ENCODE results near the gene EPC1. TPM values are rescaled to one million over a fixed set of nuclear protein-coding genes. Genes with fewer than 3 reads are reported as not detected.
A peak's percentile ranks its signal among the peaks of the same experiment; 100 is the strongest.

EPC1 gene
- total RNA-seq, 5 donors from 2014 or later (not counting 1 experiment from before 2014, with no cell fraction given): 88.0 to 161 (median 101) TPM

- Histone ChIP-seq H3K9me3 (no peaks in the 10 kb centered on the region), H3K36me3 (ENCODE audit: control insufficient read depth in 2 of 2, extremely low read depth in 1 of 2, insufficient read depth in 1 of 2, low read length in 1 of 2) (peaks cover 0 to 7% of the 10 kb centered on the region in 2 donors), H3K27me3 (replicated peaks in 1 of 2; ENCODE audit: control insufficient read depth in 2 of 2, extremely low read depth in 1 of 2, insufficient read depth in 2 of 2, low read length in 1 of 2) (no peaks in the 10 kb centered on the region), H3K4me1 (ENCODE audit: control insufficient read depth in 1 of 2, extremely low read depth in 1 of 2, insufficient read depth in 2 of 2, low read length in 2 of 2) (peaks cover 24 to 36% of the 10 kb centered on the region in 2 experiments), H3K4me3 (ENCODE audit: control insufficient read depth in 1 of 2, extremely low read depth in 1 of 2, low read length in 1 of 2) (peak overlapping the region; percentile 88 to 98), H3K27ac (ENCODE audit: low read length) (peak overlapping the region; percentile 100)
- Mint-ChIP-seq H3K4me3 (peak overlapping the region; percentile 93 to 94 (median 94)), H3K27ac (peak overlapping the region; percentile 99 to 100), H3K9me3 (no peaks in the 10 kb centered on the region), H3K36me3 (peaks cover 9% of the 10 kb centered on the region), H3K27me3 (no peaks in the 10 kb centered on the region), H3K4me1 (peaks cover 76 to 82% (median 78%) of the 10 kb centered on the region in 3 donors)
- peak in 34 of 35 experiments; percentile 92 to 98 (median 95) for DNase-seq
- ChIA-PET CTCF (interaction anchor here (0.6 to 3.1 kb wide), 21 partner anchors 8 to 484 kb away, joined by 3 to 10 read pairs (median 4); no protein-coding TSS in a partner anchor), POLR2A (interaction anchor here (0.6 to 1.0 kb wide), 3 partner anchors 19 to 557 kb away, joined by 3 read pairs; no protein-coding TSS in a partner anchor)
- peak; percentile 83 to 85 (median 84) for ATAC-seq (replicated peaks in 1 of 4)
- WGBS (ENCODE audit: insufficient coverage): under 1% methylated on average over 30 of the region's 30 CpGs
Measured at GRCh38 chr10:32346134-32346550, 816 bp downstream of the EPC1 start.

DNA sequence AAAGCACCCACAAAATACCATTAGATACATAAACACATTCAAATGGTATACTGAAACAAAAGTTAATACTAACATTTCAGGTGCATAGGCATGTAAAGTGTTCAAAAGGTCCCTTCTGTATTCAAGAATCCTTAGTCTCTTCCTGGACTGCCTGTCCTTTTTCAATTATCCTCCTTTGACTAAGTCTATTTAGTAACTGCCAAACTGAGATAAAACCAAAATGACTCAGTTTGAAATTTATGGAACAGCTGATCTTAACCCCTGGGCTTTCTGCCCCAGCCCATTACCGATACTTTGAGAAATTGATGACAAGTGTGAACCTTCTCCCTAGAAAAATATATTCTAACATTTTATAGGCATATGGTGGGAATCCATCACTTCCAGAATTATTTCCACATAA lies 5.4 kb downstream of the EPC1 start:
- Mint-ChIP-seq H3K4me3 (peak overlapping the region; percentile 13 to 58 (median 36)), H3K27me3 (no peaks in the 10 kb centered on the region)
- no peak for ATAC-seq (replicated peaks in 1 of 4)

DNA sequence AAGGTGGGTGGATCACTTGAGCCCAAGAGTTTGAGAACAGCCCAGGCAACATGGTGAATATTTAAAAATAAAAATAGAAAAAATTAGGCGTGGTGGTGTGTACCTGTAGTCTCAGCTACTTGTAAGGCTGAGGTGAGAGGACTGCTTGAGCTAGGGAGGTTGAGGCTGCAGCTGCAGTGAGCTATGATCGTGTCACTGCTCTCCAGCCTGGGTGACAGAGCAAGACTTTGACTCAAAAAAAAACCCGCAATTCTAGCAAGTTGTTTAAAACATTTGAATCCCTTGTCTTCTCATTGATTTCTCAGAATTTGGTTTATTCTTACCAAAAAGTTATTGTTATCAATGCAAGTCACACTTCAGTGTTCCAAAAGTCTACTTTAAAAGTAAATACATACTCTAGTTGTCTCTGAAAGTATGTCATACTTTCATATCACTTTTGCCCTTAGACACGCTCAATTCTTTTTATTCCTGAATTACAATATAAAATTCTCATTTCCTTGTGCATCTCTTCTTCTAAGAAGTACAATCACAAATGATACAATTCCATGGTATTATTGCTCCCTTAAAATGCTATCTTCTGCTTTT lies 6.3 kb downstream of the EPC1 start:
- H3K9me3 Mint-ChIP-seq: no peaks in the 10 kb centered on the region
- H3K4me1 ChIP-seq (ENCODE audit: control insufficient read depth in 1 of 2, extremely low read depth in 1 of 2, insufficient read depth in 2 of 2, low read length in 2 of 2): peaks cover 44 to 51% of the 10 kb centered on the region in 2 experiments
- peaks cover 0 to 9% of the 10 kb centered on the region in 2 donors for H3K36me3 ChIP-seq (ENCODE audit: control insufficient read depth in 2 of 2, extremely low read depth in 1 of 2, insufficient read depth in 1 of 2, low read length in 1 of 2)
- H3K27me3 ChIP-seq (replicated peaks in 1 of 2; ENCODE audit: control insufficient read depth in 2 of 2, extremely low read depth in 1 of 2, insufficient read depth in 2 of 2, low read length in 1 of 2): no peaks in the 10 kb centered on the region
- no peak overlapping the region for H3K4me3 ChIP-seq (ENCODE audit: control insufficient read depth in 1 of 2, extremely low read depth in 1 of 2, low read length in 1 of 2)
- no peak for DNase-seq
- H3K9me3 ChIP-seq: no peaks in the 10 kb centered on the region
- ATAC-seq (replicated peaks in 1 of 4): peak in 1 of 4 experiments; percentile 30
- H3K27ac Mint-ChIP-seq: peak overlapping the region in 1 of 2 donors; percentile 39
- CTCF ChIA-PET: interaction anchor here in 1 of 2 donors (1.4 kb wide), 1 partner anchor 13 kb away, joined by 4 read pairs; no protein-coding TSS in a partner anchor
- POLR2A ChIA-PET: no interaction called here
- peaks cover 30% of the 10 kb centered on the region for H3K36me3 Mint-ChIP-seq
- 60% methylated on average over 1 of the region's 4 CpGs for WGBS (ENCODE audit: insufficient coverage)
- peak overlapping the region; percentile 34 to 63 (median 43) for H3K4me3 Mint-ChIP-seq
- no peaks in the 10 kb centered on the region for H3K27me3 Mint-ChIP-seq
- H3K4me1 Mint-ChIP-seq: peaks cover 96 to 97% (median 96%) of the 10 kb centered on the region in 3 donors
- H3K27ac ChIP-seq (ENCODE audit: low read length): no peak overlapping the region

More for the DNA sequence above, 5.4 kb downstream of the EPC1 start:
- Histone ChIP-seq H3K27ac (ENCODE audit: low read length) (no peak overlapping the region), H3K9me3 (no peaks in the 10 kb centered on the region), H3K4me1 (ENCODE audit: control insufficient read depth in 1 of 2, extremely low read depth in 1 of 2, insufficient read depth in 2 of 2, low read length in 2 of 2) (peaks cover 41 to 51% of the 10 kb centered on the region in 2 experiments), H3K4me3 (ENCODE audit: control insufficient read depth in 1 of 2, extremely low read depth in 1 of 2, low read length in 1 of 2) (no peak overlapping the region), H3K36me3 (ENCODE audit: control insufficient read depth in 2 of 2, extremely low read depth in 1 of 2, insufficient read depth in 1 of 2, low read length in 1 of 2) (peaks cover 0 to 9% of the 10 kb centered on the region in 2 donors), H3K27me3 (replicated peaks in 1 of 2; ENCODE audit: control insufficient read depth in 2 of 2, extremely low read depth in 1 of 2, insufficient read depth in 2 of 2, low read length in 1 of 2) (no peaks in the 10 kb centered on the region)
- Mint-ChIP-seq H3K9me3 (no peaks in the 10 kb centered on the region), H3K4me1 (peaks cover 87 to 91% (median 88%) of the 10 kb centered on the region in 3 donors), H3K27ac (peak overlapping the region in 1 of 2 donors; percentile 32), H3K36me3 (peaks cover 23% of the 10 kb centered on the region)
- CTCF ChIA-PET: interaction anchor here in 1 of 2 donors (0.8 to 1.5 kb wide), 4 partner anchors 12 to 150 kb away, joined by 3 to 4 read pairs (median 4); no protein-coding TSS in a partner anchor
- DNase-seq: no peak
- POLR2A ChIA-PET: interaction anchor here (1.0 to 2.8 kb wide), 2 partner anchors 8 to 59 kb away, joined by 3 to 9 read pairs; no protein-coding TSS in a partner anchor
- WGBS (ENCODE audit: insufficient coverage): no CpG with 5 or more reads among the region's 1 CpG

DNA sequence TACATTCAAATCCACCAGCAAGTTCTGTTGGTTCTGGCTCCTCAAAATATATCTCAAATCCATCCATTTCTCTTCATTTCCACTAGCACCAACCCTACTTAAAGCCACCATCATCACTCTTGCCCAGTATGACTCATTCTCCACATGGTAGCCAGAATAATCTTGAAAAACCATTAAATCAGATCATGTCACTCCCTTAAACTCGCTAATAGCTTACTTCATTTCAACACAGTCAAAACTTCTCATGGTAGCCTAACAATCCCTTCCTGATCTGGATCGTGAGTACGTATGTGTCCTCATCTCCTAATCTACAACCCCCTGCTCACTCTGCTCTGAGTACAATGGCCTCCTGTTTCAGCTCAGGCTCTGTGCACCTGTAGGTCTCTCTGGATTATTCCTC lies 8.7 kb downstream of the EPC1 start:
- peaks cover 0 to 9% of the 10 kb centered on the region in 2 donors for H3K36me3 ChIP-seq (ENCODE audit: control insufficient read depth in 2 of 2, extremely low read depth in 1 of 2, insufficient read depth in 1 of 2, low read length in 1 of 2)
- H3K36me3 Mint-ChIP-seq: peaks cover 32% of the 10 kb centered on the region
- H3K27me3 ChIP-seq (replicated peaks in 1 of 2; ENCODE audit: control insufficient read depth in 2 of 2, extremely low read depth in 1 of 2, insufficient read depth in 2 of 2, low read length in 1 of 2): no peaks in the 10 kb centered on the region
- H3K4me3 ChIP-seq (ENCODE audit: control insufficient read depth in 1 of 2, extremely low read depth in 1 of 2, low read length in 1 of 2): no peak overlapping the region
- POLR2A ChIA-PET: interaction anchor here (0.6 to 1.4 kb wide), 4 partner anchors 9 to 27 kb away, joined by 3 to 6 read pairs (median 4); no protein-coding TSS in a partner anchor
- H3K27ac ChIP-seq (ENCODE audit: low read length): no peak overlapping the region
- H3K9me3 ChIP-seq: no peaks in the 10 kb centered on the region
- peak overlapping the region; percentile 6 to 12 for H3K27ac Mint-ChIP-seq
- ATAC-seq (replicated peaks in 1 of 4) (no peak), DNase-seq (no peak)
- 88% methylated on average over 3 of the region's 3 CpGs for WGBS (ENCODE audit: insufficient coverage)
- H3K4me3 Mint-ChIP-seq: peak overlapping the region; percentile 32 to 63 (median 42)
- H3K4me1 Mint-ChIP-seq: peaks cover 96 to 99% (median 96%) of the 10 kb centered on the region in 3 donors
- CTCF ChIA-PET: interaction anchor here (0.7 to 1.7 kb wide), 5 partner anchors 8 to 39 kb away, joined by 3 to 6 read pairs (median 5); no protein-coding TSS in a partner anchor
- H3K4me1 ChIP-seq (ENCODE audit: control insufficient read depth in 1 of 2, extremely low read depth in 1 of 2, insufficient read depth in 2 of 2, low read length in 2 of 2): peaks cover 51% of the 10 kb centered on the region in 2 experiments
- no peaks in the 10 kb centered on the region for H3K9me3 Mint-ChIP-seq
- no peaks in the 10 kb centered on the region for H3K27me3 Mint-ChIP-seq

DNA sequence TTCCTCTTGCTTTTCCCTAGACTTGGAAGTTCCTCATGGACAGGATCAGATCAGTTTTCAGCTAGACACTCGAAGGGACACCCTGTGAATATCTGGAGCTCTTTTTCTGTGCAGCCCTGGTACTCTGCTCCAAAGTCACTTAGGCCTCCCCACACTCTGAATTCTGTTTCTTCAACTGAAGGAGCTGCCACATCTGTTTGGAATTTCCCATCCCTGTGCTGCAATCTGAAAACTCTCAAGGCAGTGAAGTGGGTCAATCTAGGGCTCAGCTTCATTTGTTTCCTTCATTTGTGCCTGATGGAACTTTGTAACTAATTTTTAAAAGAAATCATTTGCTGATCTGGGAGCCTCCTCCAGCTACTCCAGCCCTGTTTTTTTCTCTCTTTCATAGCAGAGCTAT lies 9.6 kb downstream of the EPC1 start:
- peak overlapping the region in 1 of 2 donors; percentile 39 for H3K27ac Mint-ChIP-seq
- no peaks in the 10 kb centered on the region for H3K27me3 Mint-ChIP-seq

GRCh38 chr10:32333849-32334248 lies 13.1 kb downstream of the EPC1 start:
- Mint-ChIP-seq H3K9me3 (no peaks in the 10 kb centered on the region), H3K36me3 (peaks cover 40% of the 10 kb centered on the region), H3K27me3 (no peaks in the 10 kb centered on the region), H3K4me3 (peak overlapping the region; percentile 39 to 63 (median 42)), H3K27ac (peak overlapping the region; percentile 28 to 75), H3K4me1 (peaks cover 97 to 98% (median 97%) of the 10 kb centered on the region in 3 donors)
- DNase-seq (no peak), ATAC-seq (replicated peaks in 1 of 4) (no peak)
- WGBS (ENCODE audit: insufficient coverage): no CpG with 5 or more reads among the region's 3 CpGs
- peaks cover 47 to 58% of the 10 kb centered on the region in 2 experiments for H3K4me1 ChIP-seq (ENCODE audit: control insufficient read depth in 1 of 2, extremely low read depth in 1 of 2, insufficient read depth in 2 of 2, low read length in 2 of 2)
- H3K27ac ChIP-seq (ENCODE audit: low read length): no peak overlapping the region
- CTCF ChIA-PET: interaction anchor here (0.5 to 1.8 kb wide), 7 partner anchors 9 to 1003 kb away, joined by 3 to 6 read pairs (median 5); no protein-coding TSS in a partner anchor
- no peaks in the 10 kb centered on the region for H3K9me3 ChIP-seq
- peaks cover 0 to 10% of the 10 kb centered on the region in 2 donors for H3K36me3 ChIP-seq (ENCODE audit: control insufficient read depth in 2 of 2, extremely low read depth in 1 of 2, insufficient read depth in 1 of 2, low read length in 1 of 2)
- no peak overlapping the region for H3K4me3 ChIP-seq (ENCODE audit: control insufficient read depth in 1 of 2, extremely low read depth in 1 of 2, low read length in 1 of 2)
- POLR2A ChIA-PET: interaction anchor here (0.5 to 2.2 kb wide), 9 partner anchors 9 to 404 kb away, joined by 3 to 9 read pairs (median 4); no protein-coding TSS in a partner anchor
- H3K27me3 ChIP-seq (replicated peaks in 1 of 2; ENCODE audit: control insufficient read depth in 2 of 2, extremely low read depth in 1 of 2, insufficient read depth in 2 of 2, low read length in 1 of 2): no peaks in the 10 kb centered on the region

More for the DNA sequence above, 9.6 kb downstream of the EPC1 start:
- H3K4me3 ChIP-seq (ENCODE audit: control insufficient read depth in 1 of 2, extremely low read depth in 1 of 2, low read length in 1 of 2): no peak overlapping the region
- ATAC-seq (replicated peaks in 1 of 4) (no peak), DNase-seq (no peak)
- Mint-ChIP-seq H3K9me3 (no peaks in the 10 kb centered on the region), H3K36me3 (peaks cover 37% of the 10 kb centered on the region), H3K4me3 (peak overlapping the region in 2 of 3 donors; percentile 42 to 63), H3K4me1 (peaks cover 99 to 100% (median 99%) of the 10 kb centered on the region in 3 donors)
- no peaks in the 10 kb centered on the region for H3K9me3 ChIP-seq
- ChIA-PET POLR2A (interaction anchor here (0.5 to 1.5 kb wide), 6 partner anchors 10 to 39 kb away, joined by 3 to 7 read pairs (median 4); no protein-coding TSS in a partner anchor), CTCF (interaction anchor here (0.5 to 3.0 kb wide), 9 partner anchors 8 to 314 kb away, joined by 3 to 10 read pairs (median 5); no protein-coding TSS in a partner anchor)
- WGBS (ENCODE audit: insufficient coverage): 91% methylated on average over 1 of the region's 1 CpG
- H3K36me3 ChIP-seq (ENCODE audit: control insufficient read depth in 2 of 2, extremely low read depth in 1 of 2, insufficient read depth in 1 of 2, low read length in 1 of 2): peaks cover 0 to 9% of the 10 kb centered on the region in 2 donors
- peaks cover 53 to 57% of the 10 kb centered on the region in 2 experiments for H3K4me1 ChIP-seq (ENCODE audit: control insufficient read depth in 1 of 2, extremely low read depth in 1 of 2, insufficient read depth in 2 of 2, low read length in 2 of 2)
- H3K27ac ChIP-seq (ENCODE audit: low read length): no peak overlapping the region
- H3K27me3 ChIP-seq (replicated peaks in 1 of 2; ENCODE audit: control insufficient read depth in 2 of 2, extremely low read depth in 1 of 2, insufficient read depth in 2 of 2, low read length in 1 of 2): no peaks in the 10 kb centered on the region
